Inflammatory macrophage (primary cell): ENCODE measurements around the gene SPON1.
"Not testable (repeated sequence)": the region's sequence is repeated elsewhere in the genome, so short reads cannot be mapped to it uniquely, and the experiment has no call there.

Experiments
- DNase-seq, 2 donors: peaks; one replicate each; pipeline ENCODE4 v3.0.0-alpha.2; 2020 to 2022
- total RNA-seq, 18 experiments: gene quantifications; one replicate each; lab custom pipeline; 2026; ENCODE audit warnings: mixed read lengths in 6 of 18, inconsistent platforms in 2 of 18; lab: John Stamatoyannopoulos, UW

SPON1 gene
- 0 to 0.32 (median 0.06) reads per million in 18 experiments for total RNA-seq

- no peak for DNase-seq
Measured at GRCh38 chr11:13962562-13963168, at the start of gene SPON1. SPON1 (plus strand) TSS chr11:13962723; CDS start chr11:13962905, 182 bp downstream.

DNA sequence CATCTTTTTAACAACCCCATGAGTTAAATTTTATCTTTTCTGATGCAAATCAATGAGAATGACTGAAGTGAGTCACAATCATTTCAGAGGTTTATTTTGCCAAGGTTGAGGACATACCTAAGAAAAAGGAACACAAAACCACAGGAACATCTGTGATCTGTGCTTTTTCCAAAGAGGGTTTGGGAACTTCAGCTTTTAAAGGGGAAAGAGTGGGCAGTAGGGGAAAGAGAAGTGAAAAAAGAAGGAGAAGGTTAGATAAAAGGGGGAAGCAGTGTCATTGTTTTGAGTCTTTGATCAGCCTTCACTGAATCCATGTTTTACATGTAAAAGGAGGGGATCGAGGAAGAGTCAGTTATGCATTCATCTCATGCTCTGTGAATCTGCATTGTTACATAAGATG, 45.3 kb upstream of the SPON1 start:
- DNase-seq = peak; percentile 77 to 79

- peak in 1 of 2 donors; percentile 15 for DNase-seq
Measured at GRCh38 chr11:13917904-13918303, 44.6 kb upstream of the SPON1 start.

DNA sequence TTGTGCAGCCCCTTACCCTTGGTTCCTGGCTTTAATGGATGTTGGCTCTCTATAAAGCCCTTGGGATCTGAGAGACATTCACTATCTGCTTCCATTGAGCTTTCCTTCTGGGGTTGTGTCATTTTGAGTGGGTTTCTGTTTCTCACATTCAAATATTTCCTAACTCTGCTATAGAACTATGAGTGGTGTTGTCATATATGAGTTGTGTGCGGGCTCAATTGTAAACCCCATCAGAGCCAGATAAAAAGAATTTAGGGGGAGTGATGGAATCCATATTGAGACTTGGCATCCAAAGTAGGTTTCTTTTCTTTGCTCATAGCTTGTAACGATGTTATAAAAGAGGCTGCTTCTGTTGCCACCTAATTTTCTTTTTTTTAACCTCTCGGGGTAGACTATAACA, 41.8 kb upstream of the SPON1 start:
- peak; percentile 48 to 53 for DNase-seq

DNA sequence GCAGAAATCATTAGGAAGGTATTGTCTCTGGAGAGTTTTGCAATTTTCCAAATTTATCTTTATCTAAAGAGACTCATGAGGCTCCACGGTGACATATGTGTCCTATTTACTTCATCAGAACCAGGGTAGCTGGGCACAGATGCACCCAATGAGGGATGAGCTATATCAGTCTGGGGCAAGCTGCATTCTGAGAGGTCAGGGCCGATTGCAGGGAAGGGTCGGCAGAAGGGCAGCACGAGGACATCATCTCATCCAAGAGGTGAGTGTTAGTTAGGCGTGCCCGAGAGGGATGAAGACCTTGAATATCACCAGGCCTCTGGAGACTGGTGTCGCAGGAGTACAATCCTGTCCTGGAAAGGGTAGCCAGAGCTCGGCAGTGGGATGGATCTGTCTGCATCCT, 41.0 kb upstream of the SPON1 start:
- no peak for DNase-seq

GRCh38 chr11:13923182-13923581, 39.3 kb upstream of the SPON1 start:
- DNase-seq = peak in 1 of 2 donors; percentile 18

DNA sequence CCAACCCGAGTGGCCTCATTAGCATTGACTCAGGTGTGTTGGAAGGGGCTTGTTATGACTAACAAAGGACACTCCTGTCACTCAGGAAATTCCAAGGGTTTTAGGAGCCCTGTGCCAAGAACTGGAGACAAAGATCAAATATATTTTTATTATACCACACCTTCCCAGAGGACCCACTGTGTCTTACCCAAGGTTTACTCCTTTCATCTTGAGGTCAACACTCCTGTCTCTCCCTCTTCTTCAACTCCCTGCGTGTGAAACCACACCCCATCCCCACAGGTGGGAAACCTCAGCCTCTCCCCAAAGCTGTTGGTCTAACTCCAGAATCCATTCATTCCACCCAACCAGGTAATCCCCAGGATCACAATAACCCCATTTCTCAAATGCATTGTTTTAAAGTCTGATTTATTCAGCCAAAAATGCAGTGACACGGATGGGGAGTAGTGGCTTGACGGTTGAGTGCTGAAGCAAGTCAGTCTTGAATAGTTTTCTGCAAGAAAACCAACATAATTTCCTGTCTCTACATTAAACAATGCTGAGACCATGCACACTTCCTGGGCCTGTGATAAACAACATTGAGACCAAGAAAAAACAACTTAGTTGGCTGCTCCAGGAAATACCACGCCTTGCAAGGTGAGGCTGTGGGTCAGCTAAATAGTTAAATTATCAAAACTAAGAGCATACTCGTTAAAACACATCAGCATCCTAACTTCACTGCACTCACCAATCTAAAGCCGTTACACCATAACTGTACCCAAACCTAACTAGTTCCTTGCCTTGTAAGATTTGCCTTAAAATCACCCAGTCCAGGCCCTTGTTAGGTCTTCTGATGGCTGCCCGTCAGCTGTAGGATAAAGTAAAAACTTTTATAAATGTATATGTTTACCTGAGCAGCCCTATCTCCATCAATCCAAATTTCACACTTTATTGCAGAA, 38.5 kb upstream of the SPON1 start:
- no peak for DNase-seq

- DNase-seq = peak; percentile 97
Measured at GRCh38 chr11:13924801-13925327, 37.7 kb upstream of the SPON1 start.

GRCh38 chr11:13926366-13926765, 36.2 kb upstream of the SPON1 start:
- not testable (repeated sequence) for DNase-seq

DNA sequence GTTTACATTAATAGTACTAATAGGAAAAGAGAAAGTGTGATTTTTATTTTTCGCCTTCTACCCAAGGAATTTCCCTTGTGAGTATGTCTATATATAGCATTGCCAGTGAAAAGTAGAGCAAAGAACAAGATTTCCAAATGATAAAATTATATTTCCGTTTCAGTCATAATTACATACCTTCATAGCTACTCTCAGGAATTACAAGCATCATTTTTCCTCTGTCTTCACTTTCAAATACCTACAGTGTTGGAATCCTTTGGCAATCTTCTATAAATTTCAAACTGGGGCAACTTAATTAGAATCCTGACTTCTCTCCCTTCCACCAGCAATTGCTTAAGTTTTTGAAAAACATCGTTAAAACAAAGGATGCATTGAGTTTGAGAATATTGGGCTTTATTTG, 35.5 kb upstream of the SPON1 start:
- DNase-seq = no peak

DNA sequence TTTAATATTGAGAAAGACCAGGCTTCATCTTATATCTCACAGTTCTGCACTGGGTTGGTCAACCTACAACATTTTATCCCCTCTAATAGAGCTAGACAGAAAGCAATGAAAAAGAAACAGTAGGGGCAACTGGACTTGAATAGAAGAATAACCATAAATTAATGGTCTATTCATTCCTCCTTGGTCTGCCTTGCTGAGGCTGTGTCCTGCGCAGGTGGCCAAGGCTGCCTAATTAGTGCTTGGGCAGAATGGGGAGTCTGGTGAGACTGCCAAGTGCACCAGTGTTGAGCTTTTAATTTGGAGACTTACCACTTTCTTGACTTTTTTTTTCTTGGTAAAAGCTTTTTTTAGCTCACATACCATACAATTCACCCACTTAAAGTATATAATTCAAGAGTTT, 35.0 kb upstream of the SPON1 start:
- no peak for DNase-seq

GRCh38 chr11:13928566-13929251, 33.8 kb upstream of the SPON1 start:
- DNase-seq = peak; percentile 59 to 75

GRCh38 chr11:13929395-13929891, 33.1 kb upstream of the SPON1 start:
- no peak for DNase-seq

DNA sequence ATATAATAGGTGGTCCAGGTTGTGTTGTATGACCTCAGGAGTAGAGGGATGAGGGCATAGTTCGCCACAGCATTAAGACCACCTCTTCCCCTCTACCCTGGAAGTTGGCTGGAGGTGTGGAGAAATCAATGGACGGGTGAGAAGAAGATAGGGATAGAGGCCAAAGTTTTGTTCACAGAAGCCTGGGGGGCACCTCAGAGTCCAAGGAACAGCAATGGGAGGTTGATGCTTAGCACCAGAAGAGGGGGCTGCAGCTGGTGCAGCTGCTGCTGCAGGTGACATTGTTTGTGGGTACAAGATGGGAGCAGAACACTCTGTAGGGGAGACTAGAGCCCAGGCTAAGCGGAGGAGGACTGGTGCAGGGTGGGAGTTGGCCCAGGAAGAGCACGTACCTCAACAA, 31.2 kb upstream of the SPON1 start:
- no peak for DNase-seq

DNA sequence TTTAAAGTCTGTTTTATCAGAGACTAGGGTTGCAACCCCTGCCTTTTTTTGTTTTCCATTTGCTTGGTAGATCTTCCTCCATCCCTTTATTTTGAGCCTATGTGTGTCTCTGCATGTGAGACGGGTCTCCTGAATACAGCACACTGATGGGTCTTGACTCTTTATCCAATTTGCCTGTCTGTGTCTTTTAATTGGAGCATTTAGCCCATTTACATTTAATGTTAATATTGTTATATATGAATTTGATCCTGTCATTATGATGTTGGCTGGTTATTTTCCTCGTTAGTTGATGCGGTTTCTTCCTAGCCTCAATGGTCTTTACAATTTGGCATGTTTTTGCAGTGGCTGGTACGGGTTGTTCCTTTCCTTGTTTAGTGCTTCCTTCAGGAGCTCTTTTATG, 25.4 kb upstream of the SPON1 start:
- DNase-seq = not testable (repeated sequence)

DNA sequence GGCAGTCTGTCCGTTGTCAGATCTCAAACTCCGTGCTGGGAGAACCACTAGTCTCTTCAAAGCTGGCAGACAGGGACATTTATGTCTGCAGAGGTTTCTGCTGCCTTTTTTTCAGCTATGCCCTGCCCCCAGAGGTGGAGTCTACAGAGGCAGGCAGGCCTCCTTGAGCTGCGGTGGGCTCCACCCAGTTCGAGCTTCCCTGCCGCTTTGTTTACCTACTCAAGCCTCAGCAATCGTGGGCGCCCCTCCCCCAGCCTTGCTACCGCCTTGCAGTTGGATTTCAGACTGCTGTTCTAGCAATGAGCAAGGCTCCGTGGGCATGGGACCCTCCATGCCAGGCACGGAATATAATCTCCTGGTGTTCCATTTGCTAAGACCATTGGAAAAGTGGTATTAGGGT, 23.7 kb upstream of the SPON1 start:
- DNase-seq = not testable (repeated sequence)

DNA sequence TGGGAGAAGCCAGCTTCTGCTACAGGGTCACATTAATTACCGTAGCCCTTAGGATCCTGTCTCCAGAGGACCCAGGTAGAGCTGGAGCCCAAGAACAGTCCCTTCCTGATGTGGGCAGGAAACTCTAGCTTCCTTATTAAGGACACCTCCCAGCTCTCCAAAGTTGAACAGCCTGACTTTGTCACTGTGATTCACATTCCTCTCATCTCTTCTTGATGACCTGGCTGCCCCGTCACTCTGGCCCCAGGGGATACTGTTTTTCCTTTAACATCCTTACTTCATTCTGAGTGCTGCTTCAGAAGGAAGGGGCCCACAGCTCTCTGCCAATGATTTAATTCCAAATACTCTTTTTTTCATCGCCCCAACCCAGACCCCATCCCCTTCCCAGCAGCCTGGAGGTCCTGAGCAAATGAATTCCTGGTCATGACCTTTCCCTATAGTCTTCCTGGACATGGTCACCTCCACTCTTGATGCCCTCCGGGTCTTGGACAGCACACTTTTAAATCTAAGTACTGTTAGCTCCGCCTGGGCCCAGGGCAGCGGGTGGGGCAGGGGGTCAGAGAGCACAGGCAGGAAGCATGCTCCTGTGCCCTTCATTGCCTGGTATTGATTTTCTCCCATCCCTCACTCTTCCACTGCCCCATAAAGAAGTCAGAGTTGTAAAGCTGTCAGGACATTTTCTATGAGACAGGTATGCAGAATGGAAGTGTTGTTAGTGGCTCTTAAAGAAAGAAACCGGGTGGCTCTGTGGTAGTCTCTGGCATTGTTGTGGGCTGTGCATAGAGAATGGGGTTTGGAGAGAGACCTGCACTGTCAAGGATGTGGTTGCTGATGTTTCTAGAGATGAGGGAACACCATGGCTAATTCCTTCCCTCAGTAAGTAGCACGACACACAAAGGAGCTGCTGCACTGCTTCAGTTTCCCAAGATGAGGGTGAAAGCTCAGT, 22.3 kb upstream of the SPON1 start:
- no peak for DNase-seq

DNA sequence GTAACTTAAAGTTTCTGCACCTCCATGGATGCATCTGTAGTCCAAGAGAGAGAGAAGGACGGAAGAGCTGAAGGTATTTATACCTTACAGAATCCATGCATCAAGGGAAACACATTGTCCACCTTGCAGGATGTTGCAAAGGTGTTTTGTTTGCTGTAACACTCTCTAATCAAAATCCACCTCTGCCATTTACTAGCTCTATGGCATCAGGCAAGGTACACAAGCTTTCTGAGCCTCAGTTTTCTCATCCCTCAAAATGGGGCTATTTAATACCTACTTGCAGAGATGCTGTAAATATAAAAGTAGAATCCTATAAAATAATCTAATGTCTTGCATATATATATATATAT, 21.6 kb upstream of the SPON1 start:
- DNase-seq = no peak

DNA sequence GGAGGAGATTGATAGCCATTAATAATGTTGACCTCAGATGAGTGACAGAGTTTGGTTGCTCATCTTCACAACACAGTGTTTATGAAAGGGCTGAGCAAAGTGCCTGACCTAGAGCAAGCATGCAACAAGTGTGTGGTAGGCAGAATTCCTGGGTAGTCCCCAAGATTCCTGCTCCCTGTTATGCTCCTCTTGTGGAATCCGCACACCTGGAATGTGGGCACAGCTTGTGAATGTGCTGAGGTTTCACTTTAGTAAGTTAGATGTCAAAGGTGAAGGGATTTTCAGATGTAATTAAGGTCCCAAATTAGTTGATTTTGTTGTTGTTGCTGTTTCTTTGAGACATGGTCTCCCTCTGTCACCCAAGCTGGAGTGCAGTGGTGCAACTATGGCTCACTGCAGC, 20.7 kb upstream of the SPON1 start:
- DNase-seq = no peak

DNA sequence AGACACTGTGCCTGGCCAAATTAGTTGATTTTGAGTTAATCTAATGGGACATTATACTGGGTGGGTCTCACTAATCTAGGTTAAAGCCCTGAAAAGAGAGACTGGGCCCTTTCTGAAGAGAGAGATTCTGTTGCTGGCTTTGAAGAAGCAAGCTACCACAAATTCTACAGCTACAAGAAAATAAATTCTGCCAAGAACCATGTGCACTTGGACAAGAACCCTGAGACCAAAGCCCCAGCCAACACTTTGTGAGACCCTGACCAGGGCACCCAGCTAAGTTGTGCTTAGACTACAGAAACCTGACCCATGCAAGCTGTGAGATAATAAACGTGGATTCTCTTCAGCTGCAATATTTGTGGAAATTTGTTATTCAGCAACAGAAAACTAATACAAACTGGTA, 20.1 kb upstream of the SPON1 start:
- no peak for DNase-seq

GRCh38 chr11:13942971-13943381, 19.5 kb upstream of the SPON1 start:
- DNase-seq = no peak

DNA sequence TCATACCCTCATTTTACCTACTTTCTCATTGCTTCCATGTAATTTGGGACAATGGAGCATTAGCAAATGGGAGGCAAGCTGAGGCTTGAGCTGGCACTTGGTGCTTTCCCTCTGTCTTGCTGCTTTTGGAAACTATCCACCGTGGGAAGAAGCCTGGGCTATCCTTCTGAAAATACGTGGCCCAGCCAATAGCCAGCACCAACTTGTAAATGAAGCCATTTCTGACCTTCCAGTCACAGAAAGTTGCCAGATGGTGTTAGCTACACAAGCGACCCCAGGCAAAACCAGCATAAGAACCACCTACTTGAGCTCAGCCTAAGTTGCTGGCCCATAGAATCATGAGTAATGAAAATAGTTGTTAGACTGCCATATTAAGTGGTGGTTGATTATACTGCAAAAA, 18.5 kb upstream of the SPON1 start:
- no peak for DNase-seq
